ENCODE results near the gene FAM47E. TPM values are rescaled to one million over a fixed set of nuclear protein-coding genes. Genes with fewer than 3 reads are reported as not detected.

Gene FAM47E
- total and polyA plus RNA-seq, 2 of the 8 experiments (the other 6 are each of a cell fraction or from before 2014, with no cell fraction given), result 1.3 to 1.4 TPM

- Histone ChIP-seq H2BK20ac (ENCODE audit: low read length) (no peak overlapping the region), H3K23ac (ENCODE audit: insufficient read length) (no peak overlapping the region), H3K36me3 (ENCODE audit: control insufficient read depth in 2 of 4, insufficient read depth in 4 of 4, low read length in 3 of 4) (no peaks in the 10 kb centered on the region), H3K79me1 (ENCODE audit: low read depth, low read length) (peaks cover 4% of the 10 kb centered on the region; the same call in 1 of the 2 replicates), H3K4me2 (ENCODE audit: insufficient read depth in 1 of 2, low read depth in 2 of 2, low read length in 2 of 2) (no peak overlapping the region), H2BK15ac (ENCODE audit: low read length) (no peak overlapping the region), H3K14ac (ENCODE audit: insufficient read length) (no peak overlapping the region), H4K8ac (ENCODE audit: extremely low read depth, insufficient read depth, low read length) (no peak overlapping the region), H3K27ac (ENCODE audit: low read depth, low read length) (no peak overlapping the region), H2AFZ (ENCODE audit: low read length) (no peak overlapping the region), H2BK12ac (ENCODE audit: low read depth, low read length) (no peak overlapping the region), H2AK5ac (ENCODE audit: low read depth, low read length) (no peak overlapping the region), H3K23me2 (ENCODE audit: low read depth, low read length) (no peaks in the 10 kb centered on the region), H3K4me1 (replicated peaks in 1 of 4; ENCODE audit: control insufficient read depth in 3 of 4, insufficient read depth in 4 of 4, low read length in 3 of 4) (no peaks in the 10 kb centered on the region), H2BK5ac (ENCODE audit: low read depth, low read length) (no peak overlapping the region), H2BK120ac (replicated peaks; ENCODE audit: low read depth, low read length) (no peak overlapping the region), H3K4me3 (ENCODE audit: extremely low read depth in 1 of 4, insufficient read depth in 2 of 4, low read depth in 3 of 4, low read length in 4 of 4) (no peak overlapping the region), H3K27me3 (replicated peaks in 1 of 4; ENCODE audit: control insufficient read depth in 3 of 4, extremely low read depth in 1 of 4, insufficient read depth in 3 of 4, low read length in 3 of 4) (no peaks in the 10 kb centered on the region), H3K9ac (replicated peaks in 1 of 4; ENCODE audit: extremely low read depth in 1 of 4, low read depth in 3 of 4, low read length in 3 of 4) (no peak overlapping the region), H3K79me2 (ENCODE audit: control insufficient read depth in 1 of 2, insufficient read depth in 2 of 2, low read length in 2 of 2) (peaks cover 0 to 26% of the 10 kb centered on the region in 2 experiments; a peak in 3 of 4 replicates), H4K20me1 (replicated peaks in 1 of 2; ENCODE audit: control insufficient read depth in 1 of 2, insufficient read depth in 2 of 2, low read length in 2 of 2) (no peaks in the 10 kb centered on the region), H4K91ac (replicated peaks; ENCODE audit: insufficient read length, low read length) (no peak overlapping the region), H3K18ac (ENCODE audit: extremely low read depth, low read length) (no peak overlapping the region), H3K56ac (replicated peaks; ENCODE audit: insufficient read length, low read depth, low read length) (no peak overlapping the region), H4K5ac (ENCODE audit: insufficient read length, low read depth, low read length) (no peak overlapping the region), H3K4ac (replicated peaks; ENCODE audit: insufficient read length, low read depth, low read length) (no peak overlapping the region), H3K9me3 (ENCODE audit: insufficient read depth in 2 of 2, low read depth in 1 of 2, low read length in 1 of 2) (no peaks in the 10 kb centered on the region)
- DNase-seq (ENCODE audit: low read depth in 1 of 2, low spot score in 2 of 2) (no peak), FAIRE-seq (no peak)
- ChIA-PET POLR2A (ENCODE audit: partially characterized antibody) (no interaction called here), CTCF (ENCODE audit: partially characterized antibody) (interaction anchor here (1.7 kb wide), 1 partner anchor 25 kb away, joined by 6 read pairs; no protein-coding TSS in a partner anchor)
- 76% methylated on average over 1 of the region's 1 CpG; no CpG with 5 or more reads in 1 of the 2 experiments for WGBS, 2 experiments (ENCODE audit: extremely low coverage in 1 of 2, insufficient coverage in 1 of 2, insufficient read length in 1 of 2, insufficient replicate concordance in 2 of 2, low coverage in 1 of 2, low lambda C conversion rate in 2 of 2, missing lambda C conversion rate in 1 of 2)
- TF ChIP-seq GABPA (IDR thresholded peaks at IDR 0.05; ENCODE audit: borderline replicate concordance, insufficient read depth, low read length) (no peak), ATF3 (IDR thresholded peaks at IDR 0.05; ENCODE audit: insufficient read depth, low read depth, low read length) (no peak), CBX8 (IDR thresholded peaks at IDR 0.05; ENCODE audit: borderline replicate concordance, low read depth, low read length) (no peak), JUN (IDR thresholded peaks at IDR 0.05; ENCODE audit: low read depth, low read length) (no peak), BACH1 (IDR thresholded peaks at IDR 0.05; ENCODE audit: low read length) (no peak), SAP30 (IDR thresholded peaks at IDR 0.05; ENCODE audit: insufficient read depth, insufficient replicate concordance, low read length) (no peak), SP4 (IDR thresholded peaks at IDR 0.05; ENCODE audit: low read length) (no peak), MAX (IDR thresholded peaks at IDR 0.05) (no peak), EGR1 (IDR thresholded peaks at IDR 0.05; ENCODE audit: borderline replicate concordance, low read depth, low read length) (no peak), TBP (IDR thresholded peaks at IDR 0.05; ENCODE audit: low read depth, low read length) (no peak), POLR2A (IDR thresholded peaks at IDR 0.05; ENCODE audit: control extremely low read depth in 1 of 2, low read depth in 2 of 2, low read length in 2 of 2) (no peak)
Measured at GRCh38 chr4:76204936-76205335, 46.6 kb upstream of the FAM47E start.

All from H1 (cell line).